Neural cell (in vitro differentiated cells): ENCODE data around the gene SLC22A2.

Experiments used
- CTCF ChIP-seq: fragments of 450-650 bp; IDR thresholded peaks from 2 replicates; pipeline ENCODE4 v1.5.1; 2014; ENCODE audit warnings: antibody characterized with exemption, mild to moderate bottlenecking, moderate library complexity; ENCODE audit not compliant: poor library complexity, severe bottlenecking
- EP300 ChIP-seq: fragments of 450-650 bp; conservative IDR thresholded peaks from 2 replicates; pipeline ENCODE4 v1.6.1; 2014; ENCODE audit warnings: antibody characterized with exemption, mild to moderate bottlenecking, moderate library complexity; ENCODE audit not compliant: poor library complexity, severe bottlenecking
- EZH2 ChIP-seq: fragments of 200-600, 300-800 bp; shearing (Covaris generic), sonication (generic); IDR thresholded peaks from 2 replicates; pipeline ENCODE4 v1.6.1; 2014; ENCODE audit warnings: antibody characterized with exemption, low read length, borderline replicate concordance, mild to moderate bottlenecking; ENCODE audit not compliant: insufficient read depth, poor library complexity, severe bottlenecking
- MXI1 ChIP-seq: fragments of 450-650 bp; conservative IDR thresholded peaks from 2 replicates; pipeline ENCODE4 v1.6.1; 2014; ENCODE audit warnings: antibody characterized with exemption, mild to moderate bottlenecking; ENCODE audit not compliant: poor library complexity, severe bottlenecking
- POLR2AphosphoS5 ChIP-seq: IDR thresholded peaks from 2 replicates; pipeline ENCODE4 v1.6.1; 2012
- RAD21 ChIP-seq: fragments of 450-650 bp; conservative IDR thresholded peaks from 2 replicates; pipeline ENCODE4 v1.6.1; 2014; ENCODE audit warnings: antibody characterized with exemption, mild to moderate bottlenecking, moderate library complexity
- REST ChIP-seq: IDR thresholded peaks from 2 replicates; pipeline ENCODE4 v1.6.1; 2012; ENCODE audit warnings: borderline replicate concordance
- SMC3 ChIP-seq: fragments of 450-650 bp; conservative IDR thresholded peaks from 2 replicates; pipeline ENCODE4 v1.6.1; 2014; ENCODE audit warnings: antibody characterized with exemption, mild to moderate bottlenecking, moderate library complexity; ENCODE audit not compliant: poor library complexity
- TAF1 ChIP-seq: IDR thresholded peaks from 2 replicates; pipeline ENCODE4 v1.6.1; 2012; ENCODE audit warnings: low read depth

GRCh38 chr6:160277546-160277945 is 18.9 kb upstream of the SLC22A2 start:
- TF ChIP-seq EP300, result no peak
- TF ChIP-seq CTCF, result no peak
- TF ChIP-seq REST, result no peak
- TF ChIP-seq POLR2AphosphoS5, result no peak
- no peak for TF ChIP-seq TAF1
- no peak for TF ChIP-seq MXI1
- no peak for TF ChIP-seq EZH2
- no peak for TF ChIP-seq RAD21
- TF ChIP-seq SMC3, result no peak
